Liver (tissue), 9 donors: ENCODE results near the gene RNF144B. TPM values are rescaled to one million over a fixed set of nuclear protein-coding genes. Genes with fewer than 3 reads are reported as not detected.
A peak's percentile ranks its signal among the peaks of the same experiment; 100 is the strongest.

ENCODE experiments used
- DNase-seq: peaks from one replicate; pipeline ENCODE4 v3.0.0-alpha.2; 2017; ENCODE audit warnings: low spot score
- H3K27ac ChIP-seq, 2 donors: one replicate each; pipeline ENCODE4 v1.7.0; 2013; ENCODE audit warnings: inconsistent platforms in 2 of 2, low read length in 2 of 2, control low read depth in 1 of 2, low read depth in 1 of 2, mild to moderate bottlenecking in 1 of 2
- H3K27me3 ChIP-seq, 4 donors: one replicate each; pipeline versions ENCODE4 v1.6.1 to v1.7.0; 2013; ENCODE audit warnings: low read length in 3 of 4, inconsistent platforms in 1 of 4, mild to moderate bottlenecking in 1 of 4, moderate library complexity in 1 of 4; ENCODE audit not compliant: control insufficient read depth in 4 of 4, insufficient read depth in 4 of 4
- H3K36me3 ChIP-seq, 4 donors: one replicate each; pipeline versions ENCODE4 v1.6.1 to v1.7.0; 2013; ENCODE audit warnings: low read length in 3 of 4, mild to moderate bottlenecking in 3 of 4, low read depth in 1 of 4, moderate library complexity in 1 of 4; ENCODE audit not compliant: control insufficient read depth in 4 of 4, insufficient read depth in 3 of 4
- H3K4me1 ChIP-seq, 4 donors: one replicate each; pipeline versions ENCODE4 v1.6.1 to v1.7.0; 2013; ENCODE audit warnings: low read length in 3 of 4, mild to moderate bottlenecking in 3 of 4, moderate library complexity in 1 of 4; ENCODE audit not compliant: control insufficient read depth in 4 of 4, insufficient read depth in 4 of 4
- H3K4me3 ChIP-seq, 3 donors: one replicate each; pipeline versions ENCODE4 v1.6.1 to v1.7.0; 2013; ENCODE audit warnings: low read length in 3 of 3, control low read depth in 1 of 3, low read depth in 1 of 3, mild to moderate bottlenecking in 1 of 3
- H3K9ac ChIP-seq, 2 donors: one replicate each; pipeline ENCODE4 v1.7.0; 2013; ENCODE audit warnings: low read length in 2 of 2, mild to moderate bottlenecking in 2 of 2, moderate library complexity in 2 of 2, control low read depth in 1 of 2, low read depth in 1 of 2
- H3K9me3 ChIP-seq, 4 donors: one replicate each; pipeline versions ENCODE4 v1.6.1 to v1.7.0; 2013; ENCODE audit warnings: low read length in 3 of 4; ENCODE audit not compliant: control insufficient read depth in 4 of 4
- ATF3 ChIP-seq: IDR thresholded peaks from 2 replicates; pipeline ENCODE4 v1.6.1; 2016; ENCODE audit warnings: antibody characterized with exemption
- CTCF ChIP-seq: fragments of 150-350 bp; IDR thresholded peaks from 2 replicates; pipeline ENCODE4 v1.5.1; 2017; ENCODE audit warnings: improper control_type of control experiment, low read depth, low read length; ENCODE audit not compliant: missing input control
- EGR1 ChIP-seq, 2 donors: IDR thresholded peaks; 2 replicates each; pipeline ENCODE4 v1.6.1; 2016 to 2018; ENCODE audit warnings: antibody characterized with exemption in 2 of 2, low read depth in 2 of 2
- FOXA1 ChIP-seq: IDR thresholded peaks from 2 replicates; pipeline ENCODE4 v1.6.1; 2016; ENCODE audit warnings: antibody characterized with exemption
- FOXA2 ChIP-seq: IDR thresholded peaks from 2 replicates; pipeline ENCODE4 v1.6.1; 2016; ENCODE audit warnings: antibody characterized with exemption
- GABPA ChIP-seq, 2 donors: IDR thresholded peaks in 1 of 2; conservative IDR thresholded peaks in 1 of 2; 2 replicates each; pipeline ENCODE4 v1.6.1; 2016; ENCODE audit warnings: antibody characterized with exemption in 2 of 2, mild to moderate bottlenecking in 1 of 2, moderate library complexity in 1 of 2
- HNF4A ChIP-seq, 2 donors: conservative IDR thresholded peaks; 2 replicates each; pipeline ENCODE4 v1.6.1; 2016; ENCODE audit warnings: antibody characterized with exemption in 2 of 2, mild to moderate bottlenecking in 2 of 2
- HNF4G ChIP-seq: IDR thresholded peaks from 2 replicates; pipeline ENCODE4 v1.6.1; 2016; ENCODE audit warnings: antibody characterized with exemption
- JUND ChIP-seq, 2 donors: IDR thresholded peaks; 2 replicates each; pipeline ENCODE4 v1.6.1; 2016; ENCODE audit warnings: antibody characterized with exemption in 2 of 2
- NR2F2 ChIP-seq: IDR thresholded peaks from 2 replicates; pipeline ENCODE4 v1.6.1; 2016; ENCODE audit warnings: antibody characterized with exemption
- RAD21 ChIP-seq, 2 donors: IDR thresholded peaks; 2 replicates each; pipeline ENCODE4 v1.6.1; 2016; ENCODE audit warnings: antibody characterized with exemption in 2 of 2, mild to moderate bottlenecking in 2 of 2
- RXRA ChIP-seq, 2 donors: IDR thresholded peaks; 2 replicates each; pipeline ENCODE4 v1.6.1; 2017 to 2018; ENCODE audit warnings: antibody characterized with exemption in 2 of 2, mild to moderate bottlenecking in 1 of 2
- SP1 ChIP-seq: IDR thresholded peaks from 2 replicates; pipeline ENCODE4 v1.6.1; 2018; ENCODE audit warnings: antibody characterized with exemption, mild to moderate bottlenecking
- TAF1 ChIP-seq: conservative IDR thresholded peaks from 2 replicates; pipeline ENCODE4 v1.6.1; 2016; ENCODE audit warnings: antibody characterized with exemption, mild to moderate bottlenecking
- YY1 ChIP-seq: IDR thresholded peaks from 2 replicates; pipeline ENCODE4 v1.6.1; 2016; ENCODE audit warnings: antibody characterized with exemption, mild to moderate bottlenecking
- WGBS: extraction: QIAGEN DNeasy Blood & Tissue Kit; methylation state at CpG from one replicate; pipeline ENCODE4 v1.1.7; 2013; 5-methylcytosine and 5-hydroxymethylcytosine counted together
- polyA plus RNA-seq, 2 donors: library from polyadenylated mRNA; stranded (reverse) in 1 of 2; unstranded in 1 of 2; fragments of 200-250 nt in 1 of 2; fragments of >200 nt in 1 of 2; fragmentation: Nextera tagmentation in 1 of 2; extraction: Ambion mirVana in 1 of 2; gene quantifications; one replicate each; pipeline versions ENCODE4 v1.2.1 to v1.2.3, GENCODE V29; 2013 to 2015
- total RNA-seq, 2 donors: library from RNA; depleted of rRNA; stranded (reverse); fragments of >200 nt; gene quantifications; one replicate each; pipeline ENCODE4 v1.2.3, GENCODE V29; 2014
- TF ChIP-seq, protein P1 (sequence below): IDR thresholded peaks from 2 replicates; pipeline ENCODE4 v1.6.1; 2016; ENCODE audit warnings: antibody characterized with exemption
- TF ChIP-seq, protein P2 (sequence below): IDR thresholded peaks from 2 replicates; pipeline ENCODE4 v1.6.1; 2016; ENCODE audit warnings: antibody characterized with exemption
- TF ChIP-seq, protein P3 (sequence below): IDR thresholded peaks from 2 replicates; pipeline ENCODE4 v1.6.1; 2016; ENCODE audit warnings: antibody characterized with exemption, mild to moderate bottlenecking
- donor health status: healthy.
- donor health status: healthy.
- donor health status: healthy.
- donor health status: healthy.
- donor health status: healthy.

Gene RNF144B
- total and polyA plus RNA-seq, 4 donors = 3.0 to 15.1 (median 7.6) TPM

GRCh38 chr6:18432619-18433018 is 45.5 kb downstream of the RNF144B start:
- TF ChIP-seq GABPA (IDR thresholded peaks at IDR 0.05 in 1 of 2, conservative IDR thresholded peaks at IDR 0.05 in 1 of 2) (no peak), TAF1 (no peak), JUND (IDR thresholded peaks at IDR 0.05) (no peak), FOXA2 (no peak), ATF3 (no peak), EGR1 (IDR thresholded peaks at IDR 0.05; ENCODE audit: low read depth in 2 of 2) (no peak), RXRA (IDR thresholded peaks at IDR 0.05) (no peak), RAD21 (IDR thresholded peaks at IDR 0.05) (no peak), HNF4G (no peak), HNF4A (conservative IDR thresholded peaks at IDR 0.05) (no peak), SP1 (no peak), FOXA1 (no peak), CTCF (no peak), YY1 (no peak), NR2F2 (no peak)
- TF ChIP-seq, protein P1, sequence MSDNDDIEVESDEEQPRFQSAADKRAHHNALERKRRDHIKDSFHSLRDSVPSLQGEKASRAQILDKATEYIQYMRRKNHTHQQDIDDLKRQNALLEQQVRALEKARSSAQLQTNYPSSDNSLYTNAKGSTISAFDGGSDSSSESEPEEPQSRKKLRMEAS = no peak
- TF ChIP-seq, protein P2, sequence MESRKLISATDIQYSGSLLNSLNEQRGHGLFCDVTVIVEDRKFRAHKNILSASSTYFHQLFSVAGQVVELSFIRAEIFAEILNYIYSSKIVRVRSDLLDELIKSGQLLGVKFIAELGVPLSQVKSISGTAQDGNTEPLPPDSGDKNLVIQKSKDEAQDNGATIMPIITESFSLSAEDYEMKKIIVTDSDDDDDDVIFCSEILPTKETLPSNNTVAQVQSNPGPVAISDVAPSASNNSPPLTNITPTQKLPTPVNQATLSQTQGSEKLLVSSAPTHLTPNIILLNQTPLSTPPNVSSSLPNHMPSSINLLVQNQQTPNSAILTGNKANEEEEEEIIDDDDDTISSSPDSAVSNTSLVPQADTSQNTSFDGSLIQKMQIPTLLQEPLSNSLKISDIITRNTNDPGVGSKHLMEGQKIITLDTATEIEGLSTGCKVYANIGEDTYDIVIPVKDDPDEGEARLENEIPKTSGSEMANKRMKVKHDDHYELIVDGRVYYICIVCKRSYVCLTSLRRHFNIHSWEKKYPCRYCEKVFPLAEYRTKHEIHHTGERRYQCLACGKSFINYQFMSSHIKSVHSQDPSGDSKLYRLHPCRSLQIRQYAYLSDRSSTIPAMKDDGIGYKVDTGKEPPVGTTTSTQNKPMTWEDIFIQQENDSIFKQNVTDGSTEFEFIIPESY = no peak
- TF ChIP-seq, protein P3, sequence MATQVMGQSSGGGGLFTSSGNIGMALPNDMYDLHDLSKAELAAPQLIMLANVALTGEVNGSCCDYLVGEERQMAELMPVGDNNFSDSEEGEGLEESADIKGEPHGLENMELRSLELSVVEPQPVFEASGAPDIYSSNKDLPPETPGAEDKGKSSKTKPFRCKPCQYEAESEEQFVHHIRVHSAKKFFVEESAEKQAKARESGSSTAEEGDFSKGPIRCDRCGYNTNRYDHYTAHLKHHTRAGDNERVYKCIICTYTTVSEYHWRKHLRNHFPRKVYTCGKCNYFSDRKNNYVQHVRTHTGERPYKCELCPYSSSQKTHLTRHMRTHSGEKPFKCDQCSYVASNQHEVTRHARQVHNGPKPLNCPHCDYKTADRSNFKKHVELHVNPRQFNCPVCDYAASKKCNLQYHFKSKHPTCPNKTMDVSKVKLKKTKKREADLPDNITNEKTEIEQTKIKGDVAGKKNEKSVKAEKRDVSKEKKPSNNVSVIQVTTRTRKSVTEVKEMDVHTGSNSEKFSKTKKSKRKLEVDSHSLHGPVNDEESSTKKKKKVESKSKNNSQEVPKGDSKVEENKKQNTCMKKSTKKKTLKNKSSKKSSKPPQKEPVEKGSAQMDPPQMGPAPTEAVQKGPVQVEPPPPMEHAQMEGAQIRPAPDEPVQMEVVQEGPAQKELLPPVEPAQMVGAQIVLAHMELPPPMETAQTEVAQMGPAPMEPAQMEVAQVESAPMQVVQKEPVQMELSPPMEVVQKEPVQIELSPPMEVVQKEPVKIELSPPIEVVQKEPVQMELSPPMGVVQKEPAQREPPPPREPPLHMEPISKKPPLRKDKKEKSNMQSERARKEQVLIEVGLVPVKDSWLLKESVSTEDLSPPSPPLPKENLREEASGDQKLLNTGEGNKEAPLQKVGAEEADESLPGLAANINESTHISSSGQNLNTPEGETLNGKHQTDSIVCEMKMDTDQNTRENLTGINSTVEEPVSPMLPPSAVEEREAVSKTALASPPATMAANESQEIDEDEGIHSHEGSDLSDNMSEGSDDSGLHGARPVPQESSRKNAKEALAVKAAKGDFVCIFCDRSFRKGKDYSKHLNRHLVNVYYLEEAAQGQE = no peak
- H3K27me3 ChIP-seq = no peaks in the 10 kb centered on the region
- H3K9ac ChIP-seq = no peak overlapping the region
- H3K4me1 ChIP-seq = peaks cover 0 to 19% (median 14%) of the 10 kb centered on the region in 4 donors
- H3K27ac ChIP-seq = peak overlapping the region; percentile 52 to 76
- H3K9me3 ChIP-seq = no peaks in the 10 kb centered on the region
- H3K36me3 ChIP-seq = peaks cover 0 to 3% (median 1%) of the 10 kb centered on the region in 4 donors
- DNase-seq = no peak
- 70% methylated on average over 3 of the region's 3 CpGs for WGBS
- no peak overlapping the region for H3K4me3 ChIP-seq
